NCI-H510A treated with DMSO at 0.1 percent for 48 hours (cell line): ENCODE data around the gene ZCCHC8.

Experiments used
- DNase-seq: peaks from one replicate; lab custom pipeline; 2025; lab: John Stamatoyannopoulos, UW

The ZCCHC8 gene

DNA sequence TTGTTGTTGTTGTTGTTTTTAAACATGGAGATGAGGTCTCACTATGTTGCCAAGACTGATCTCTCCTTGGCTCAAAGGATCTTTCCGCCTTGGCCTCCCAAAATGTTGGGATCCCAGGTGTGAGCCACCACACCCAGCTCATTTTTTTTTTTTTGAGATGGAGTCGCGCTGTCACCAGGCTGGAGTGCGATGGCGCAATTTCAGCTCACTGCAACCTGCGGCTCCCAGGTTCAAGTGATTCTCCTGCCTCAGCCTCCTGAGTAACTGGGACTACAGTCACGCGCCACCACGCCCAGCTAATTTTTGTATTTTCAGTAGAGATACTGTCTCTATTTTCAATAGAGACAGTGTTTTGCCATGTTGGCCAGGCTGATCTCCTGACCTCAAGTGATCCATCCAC is 73.3 kb downstream of the ZCCHC8 start:
- DNase-seq = no peak

DNA sequence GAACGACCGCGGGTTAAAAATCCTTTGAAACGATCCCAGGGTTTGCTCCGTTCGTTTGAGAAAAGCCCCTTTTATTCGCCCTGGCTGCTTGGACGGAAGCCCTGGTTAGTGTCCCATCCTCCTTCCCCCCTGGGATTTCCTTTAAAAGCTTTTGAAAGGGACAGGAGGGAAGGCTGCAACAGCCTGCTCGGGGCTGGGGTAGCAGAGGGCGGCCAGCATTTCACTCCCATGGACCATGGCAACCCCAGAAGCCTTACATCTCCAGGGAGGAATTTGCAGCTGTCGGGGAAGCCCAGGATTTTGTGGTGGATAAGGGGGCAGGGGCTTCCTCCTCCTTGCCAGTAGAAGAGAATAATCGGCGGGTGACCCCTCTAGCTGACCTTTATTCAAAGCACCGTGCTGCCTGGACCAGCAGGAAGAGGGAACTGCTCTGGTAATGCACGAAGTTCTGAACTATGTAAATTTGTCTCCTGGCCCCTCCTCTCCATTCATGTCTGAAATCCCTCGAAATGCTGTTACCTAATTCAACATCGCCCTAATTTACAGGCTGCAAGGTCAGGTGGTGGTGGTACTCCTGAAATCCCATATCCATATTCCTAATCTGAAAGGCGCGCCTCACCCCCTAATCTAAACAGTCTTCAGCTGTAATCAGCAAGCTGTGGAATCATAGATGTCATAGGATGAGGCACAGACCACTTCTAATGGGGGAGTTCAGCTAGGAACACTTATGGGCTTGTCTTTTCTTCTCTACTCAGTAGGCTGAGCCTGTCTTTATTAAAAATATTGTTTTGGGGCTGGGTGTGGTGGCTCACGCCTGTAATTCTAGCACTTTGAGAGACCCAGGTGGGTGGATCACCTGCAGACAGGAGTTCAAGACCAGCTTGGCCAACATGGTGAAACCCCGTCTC is 77.2 kb downstream of the ZCCHC8 start:
- DNase-seq = peak; percentile 54

DNA sequence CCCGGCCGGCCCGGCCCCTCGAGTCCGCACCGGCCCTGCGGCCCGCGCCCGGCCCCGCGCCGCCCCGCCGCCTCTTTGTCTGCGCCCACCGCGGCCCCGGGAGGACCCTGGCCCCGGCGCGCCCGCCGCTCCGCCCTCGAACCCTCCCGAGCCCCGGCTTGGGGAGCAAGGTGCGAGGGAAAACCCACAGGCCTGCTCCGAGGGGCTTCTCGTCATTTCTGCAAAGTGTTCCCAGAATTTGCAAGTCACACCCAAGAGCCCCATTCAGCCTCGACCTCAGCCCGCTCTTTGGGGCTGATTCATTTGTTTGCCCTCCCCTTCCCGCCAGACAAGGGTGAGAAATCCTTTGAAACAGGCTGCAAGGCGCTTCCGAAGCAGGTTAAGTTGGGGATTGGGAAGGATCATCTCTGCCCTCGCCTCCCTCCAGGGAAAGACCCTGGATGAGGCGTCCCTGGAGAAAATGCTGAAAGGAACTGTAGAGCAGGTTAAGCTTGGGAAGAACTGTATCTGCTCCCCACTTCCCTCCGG is 77.9 kb downstream of the ZCCHC8 start:
- DNase-seq = no peak

DNA sequence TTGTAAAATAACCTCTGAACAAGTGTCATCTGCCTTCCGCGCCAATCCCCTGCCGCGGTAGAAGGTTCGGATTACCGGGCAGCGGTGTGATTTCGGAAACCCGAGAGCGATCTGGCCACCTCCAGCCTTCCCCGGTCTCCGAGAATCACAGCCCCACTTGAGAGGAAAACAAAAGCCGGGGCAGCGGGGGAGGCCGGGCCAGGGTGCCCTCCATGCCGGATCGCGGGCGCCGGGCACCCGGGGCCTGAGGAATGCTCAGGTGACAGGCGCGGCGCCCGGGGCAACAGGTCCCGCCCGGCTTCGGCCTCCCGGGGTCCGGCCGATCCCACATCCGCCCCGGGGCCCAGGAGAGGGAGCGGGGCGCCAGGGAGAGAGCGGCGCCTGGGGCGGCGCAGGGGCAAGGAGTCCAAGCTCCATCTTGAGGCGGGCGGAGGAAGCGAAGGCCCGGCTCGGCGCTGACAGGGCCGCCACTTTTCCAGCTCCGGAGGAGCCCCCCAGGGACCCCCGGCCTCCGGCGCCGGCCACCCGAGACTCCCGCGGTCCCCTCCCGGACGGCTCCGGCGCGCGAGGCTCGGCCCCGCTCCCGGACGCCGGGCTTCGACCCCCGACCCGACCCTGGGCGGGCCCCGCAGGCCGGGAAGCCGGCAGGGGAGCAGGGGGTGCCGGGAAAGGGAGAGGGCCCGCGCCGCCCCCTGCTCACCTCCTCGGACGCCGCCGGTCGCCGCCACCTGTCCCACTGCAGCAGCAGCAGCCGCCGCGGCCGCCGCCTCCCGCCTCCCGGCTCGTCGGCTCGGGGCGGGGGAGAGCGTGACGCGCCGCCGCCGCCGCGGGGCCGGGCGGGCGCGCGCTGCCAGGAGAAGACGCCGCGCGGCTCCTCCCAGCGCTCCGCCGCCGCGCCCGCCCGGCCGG is 78.7 kb downstream of the ZCCHC8 start, which contains the start of gene CLIP1:
CLIP1 (minus strand) TSS at position 849 of the 909 bp plus-strand sequence. CDS start 42,217 bp downstream, outside the sequence.
- DNase-seq = peak; percentile 61
